Stomach (tissue), 9 donors: ENCODE data around the gene L3MBTL3. TPM values are rescaled to one million over a fixed set of nuclear protein-coding genes. Genes with fewer than 3 reads are reported as not detected.

ENCODE experiments used
- DNase-seq, 2 donors: peaks; one replicate each; pipeline versions ENCODE4 v3.0.0 to v3.0.0-alpha.2; 2013 to 2019
- H3K27ac ChIP-seq, 5 donors: fragments of 200-600 bp in 4 of 5; sonication (generic) in 4 of 5; one replicate each; pipeline ENCODE4 v1.5.1; 2013 to 2019; ENCODE audit warnings: mild to moderate bottlenecking in 1 of 5, moderate library complexity in 1 of 5
- H3K27me3 ChIP-seq, 3 donors: fragments of 200-600 bp; sonication (generic); one replicate each; pipeline ENCODE4 v1.5.1; 2017 to 2019; ENCODE audit warnings: mixed run types in 1 of 3
- H3K36me3 ChIP-seq, 4 donors: fragments of 200-600 bp; sonication (generic); 1 replicate in 3 of 4; 2 replicates in 1 of 4; pipeline ENCODE4 v1.5.1; 2016 to 2019
- H3K4me1 ChIP-seq, 4 donors: fragments of 200-600 bp; sonication (generic); one replicate each; pipeline ENCODE4 v1.5.1; 2016 to 2019
- H3K4me3 ChIP-seq, 4 donors: fragments of 200-600 bp; sonication (generic) in 3 of 4; one replicate each; pipeline ENCODE4 v1.5.1; 2016 to 2019; ENCODE audit warnings: mild to moderate bottlenecking in 1 of 4
- H3K9me3 ChIP-seq, 4 donors: fragments of 200-600 bp; sonication (generic); one replicate each; pipeline ENCODE4 v1.5.1; 2016 to 2019
- CTCF ChIP-seq, 7 experiments: fragments of 450-650 bp in 4 of 7; fragments of 200-600 bp in 3 of 7; sonication (generic) in 3 of 7; IDR thresholded peaks; one replicate each; pipeline ENCODE4 v1.5.1; 2016 to 2019; ENCODE audit warnings: antibody characterized with exemption in 7 of 7, control low read depth in 2 of 7, mild to moderate bottlenecking in 1 of 7
- EP300 ChIP-seq: sonication (generic); formaldehyde crosslinking; IDR thresholded peaks from one replicate; pipeline ENCODE4 v1.6.1; 2017; ENCODE audit warnings: antibody characterized with exemption
- POLR2A ChIP-seq, 4 donors: fragments of 450-650 bp; IDR thresholded peaks; one replicate each; pipeline ENCODE4 v1.6.1; 2016; ENCODE audit warnings: antibody characterized with exemption in 4 of 4, control low read depth in 2 of 4, mild to moderate bottlenecking in 1 of 4, moderate library complexity in 1 of 4
- POLR2AphosphoS5 ChIP-seq, 3 donors: sonication (generic); formaldehyde crosslinking; IDR thresholded peaks; one replicate each; pipeline ENCODE4 v1.6.1; 2016; ENCODE audit warnings: antibody characterized with exemption in 3 of 3
- WGBS, 5 donors: extraction: QIAGEN DNeasy Blood & Tissue Kit in 3 of 5; methylation state at CpG; one replicate each; pipeline versions ENCODE4 v1.1.5 to v1.1.7; 2013 to 2018; 5-methylcytosine and 5-hydroxymethylcytosine counted together
- intact Hi-C: fragments of 100-400 bp; cut with DNase I; formaldehyde crosslinking; loops from one replicate; pipeline ENCODE4 v1.15.1; 2023; ENCODE audit warnings: low total_unique reads
- polyA plus RNA-seq, 3 donors: library from polyadenylated mRNA; stranded (reverse); fragments of 200-250 nt; gene quantifications; one replicate each; pipeline ENCODE4 v1.2.3, GENCODE V29; 2013
- total RNA-seq, 5 donors: library from RNA; depleted of rRNA; stranded (reverse); fragments of >200 nt; gene quantifications; one replicate each; pipeline versions ENCODE4 v1.1.0 to v1.2.3, GENCODE V29; 2014 to 2016
- donor health status: healthy with polysubstance abuse.
- donor health status: Bipolar disorder and iron deficiency.
- donor health status: healthy.

Gene L3MBTL3
- total and polyA plus RNA-seq, 8 donors = 1.8 to 51.9 (median 3.1) TPM; not detected in 1

GRCh38 chr6:129994410-129994809 is 24.0 kb upstream of the L3MBTL3 start:
- H3K4me1 ChIP-seq = no peaks in the 10 kb centered on the region
- intact Hi-C loops = no loop called here
- 91 to 99% (median 95%) methylated on average over 4 of the region's 4 CpGs for WGBS, 5 donors
- no peaks in the 10 kb centered on the region for H3K9me3 ChIP-seq
- no peak for DNase-seq
- no peaks in the 10 kb centered on the region for H3K36me3 ChIP-seq
- H3K4me3 ChIP-seq = no peak overlapping the region
- TF ChIP-seq EP300 (no peak), POLR2A (IDR thresholded peaks at IDR 0.05) (no peak), POLR2AphosphoS5 (IDR thresholded peaks at IDR 0.05) (no peak), CTCF (IDR thresholded peaks at IDR 0.05) (no peak)
- H3K27me3 ChIP-seq = no peaks in the 10 kb centered on the region
- no peak overlapping the region for H3K27ac ChIP-seq

- H3K4me1 ChIP-seq = no peaks in the 10 kb centered on the region
- intact Hi-C loops = no loop called here
- DNase-seq = no peak
- H3K4me3 ChIP-seq = no peak overlapping the region
- no peaks in the 10 kb centered on the region for H3K9me3 ChIP-seq
- 64 to 68% (median 67%) methylated on average over 6 of the region's 6 CpGs for WGBS, 5 donors
- no peak for TF ChIP-seq POLR2AphosphoS5 (IDR thresholded peaks at IDR 0.05)
- no peak for TF ChIP-seq EP300
- TF ChIP-seq CTCF (IDR thresholded peaks at IDR 0.05) = no peak
- TF ChIP-seq POLR2A (IDR thresholded peaks at IDR 0.05) = no peak
- H3K27ac ChIP-seq = no peak overlapping the region
- H3K36me3 ChIP-seq = no peaks in the 10 kb centered on the region
- H3K27me3 ChIP-seq = no peaks in the 10 kb centered on the region
These were observed 22.0 kb upstream of the L3MBTL3 start for GRCh38 chr6:129996387-129996786.

GRCh38 chr6:130000526-130001421 is 17.6 kb upstream of the L3MBTL3 start:
- TF ChIP-seq POLR2AphosphoS5 (IDR thresholded peaks at IDR 0.05) = no peak
- no peak for TF ChIP-seq EP300
- no peak for TF ChIP-seq CTCF (IDR thresholded peaks at IDR 0.05)
- TF ChIP-seq POLR2A (IDR thresholded peaks at IDR 0.05) = no peak
- DNase-seq = no peak
- Histone ChIP-seq H3K4me3 (no peak overlapping the region), H3K9me3 (no peaks in the 10 kb centered on the region), H3K4me1 (no peaks in the 10 kb centered on the region), H3K36me3 (no peaks in the 10 kb centered on the region), H3K27me3 (no peaks in the 10 kb centered on the region), H3K27ac (no peak overlapping the region)
- intact Hi-C loops = no loop called here
- WGBS, 5 donors = 59 to 67% (median 60%) methylated on average over 4 of the region's 4 CpGs

- intact Hi-C loops = no loop called here
- TF ChIP-seq CTCF (IDR thresholded peaks at IDR 0.05) = no peak
- no peak for TF ChIP-seq EP300
- no peak for TF ChIP-seq POLR2AphosphoS5 (IDR thresholded peaks at IDR 0.05)
- TF ChIP-seq POLR2A (IDR thresholded peaks at IDR 0.05) = no peak
- H3K27ac ChIP-seq = no peak overlapping the region
- H3K4me1 ChIP-seq = no peaks in the 10 kb centered on the region
- no peaks in the 10 kb centered on the region for H3K36me3 ChIP-seq
- H3K4me3 ChIP-seq = no peak overlapping the region
- DNase-seq = no peak
- H3K9me3 ChIP-seq = no peaks in the 10 kb centered on the region
- 57 to 86% (median 67%) methylated on average over 4 of the region's 4 CpGs for WGBS, 5 donors
- H3K27me3 ChIP-seq = no peaks in the 10 kb centered on the region
These were observed 10.0 kb upstream of the L3MBTL3 start for GRCh38 chr6:130008236-130008873.
